H4 (cell line): ENCODE measurements around the gene BCAM. TPM values are rescaled to one million over a fixed set of nuclear protein-coding genes. Genes with fewer than 3 reads are reported as not detected.
"Not testable (repeated sequence)": the region's sequence is repeated elsewhere in the genome, so short reads cannot be mapped to it uniquely, and the experiment has no call there.

Source experiments
- DNase-seq: peaks from one replicate; pipeline ENCODE4 v3.0.0-alpha.2; 2015; ENCODE audit warnings: low spot score
- total RNA-seq: library from RNA; depleted of rRNA; stranded (reverse); fragments of >200 nt; shearing (Covaris generic); gene quantifications from 2 replicates; pipeline ENCODE4 v1.2.3, GENCODE V29; 2014

The BCAM gene
- total RNA-seq, 1 experiment from 2014 or later, result 6.2 TPM

DNA sequence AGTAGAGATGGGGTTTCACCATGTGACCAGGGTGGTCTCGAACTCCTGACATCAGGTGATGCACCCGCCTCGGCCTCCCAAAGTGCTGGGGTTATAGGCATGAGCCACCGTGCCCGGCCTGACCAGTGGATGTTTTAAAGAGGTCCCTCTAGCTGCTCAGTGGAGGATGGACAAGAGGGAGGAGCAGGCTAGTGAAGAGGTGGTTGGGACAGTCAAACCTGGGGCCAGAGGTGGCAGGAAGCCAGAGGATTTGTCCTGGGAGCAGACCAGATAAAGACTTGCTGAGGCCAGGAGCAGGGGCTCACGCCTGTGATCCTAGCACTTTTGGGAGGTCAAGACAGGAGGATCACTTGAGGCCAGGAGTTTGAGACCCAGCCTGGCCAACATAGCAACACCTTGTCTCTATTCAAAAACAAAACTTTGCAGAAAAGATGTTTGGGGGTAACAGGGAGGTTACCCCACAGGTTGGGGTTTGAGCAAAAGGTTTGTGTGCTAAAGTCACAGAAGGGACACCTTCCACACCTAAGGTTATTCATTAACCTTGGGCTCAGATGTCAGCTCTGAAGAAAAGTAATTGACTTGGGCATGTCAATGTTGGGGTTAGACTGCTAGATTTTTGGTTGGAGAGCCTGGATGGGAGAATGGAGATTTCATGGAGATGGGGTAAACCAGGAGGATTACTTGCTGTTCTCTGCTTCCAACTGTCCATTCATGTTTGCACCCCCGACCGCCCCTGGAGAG, 9.0 kb downstream of the BCAM start:
- DNase-seq, result no peak

DNA sequence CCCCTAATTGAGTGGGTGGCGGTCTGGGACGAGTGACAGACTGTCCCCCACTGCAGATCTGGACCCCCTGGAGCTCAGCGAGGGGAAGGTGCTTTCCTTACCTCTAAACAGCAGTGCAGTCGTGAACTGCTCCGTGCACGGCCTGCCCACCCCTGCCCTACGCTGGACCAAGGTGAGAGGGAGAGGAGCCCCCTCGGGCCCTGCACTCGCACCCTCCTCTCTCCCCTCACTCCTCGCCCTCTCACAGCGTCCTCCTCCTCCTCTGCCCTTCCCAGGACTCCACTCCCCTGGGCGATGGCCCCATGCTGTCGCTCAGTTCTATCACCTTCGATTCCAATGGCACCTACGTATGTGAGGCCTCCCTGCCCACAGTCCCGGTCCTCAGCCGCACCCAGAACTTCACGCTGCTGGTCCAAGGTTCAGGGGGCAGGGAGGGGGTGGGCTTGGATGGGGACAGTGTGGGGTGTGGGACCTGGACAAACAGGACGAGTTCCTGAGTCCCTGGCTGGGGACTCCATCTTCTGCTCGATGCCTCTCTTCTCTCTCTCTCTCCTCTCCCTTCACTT, 9.6 kb downstream of the BCAM start:
- no peak for DNase-seq

DNA sequence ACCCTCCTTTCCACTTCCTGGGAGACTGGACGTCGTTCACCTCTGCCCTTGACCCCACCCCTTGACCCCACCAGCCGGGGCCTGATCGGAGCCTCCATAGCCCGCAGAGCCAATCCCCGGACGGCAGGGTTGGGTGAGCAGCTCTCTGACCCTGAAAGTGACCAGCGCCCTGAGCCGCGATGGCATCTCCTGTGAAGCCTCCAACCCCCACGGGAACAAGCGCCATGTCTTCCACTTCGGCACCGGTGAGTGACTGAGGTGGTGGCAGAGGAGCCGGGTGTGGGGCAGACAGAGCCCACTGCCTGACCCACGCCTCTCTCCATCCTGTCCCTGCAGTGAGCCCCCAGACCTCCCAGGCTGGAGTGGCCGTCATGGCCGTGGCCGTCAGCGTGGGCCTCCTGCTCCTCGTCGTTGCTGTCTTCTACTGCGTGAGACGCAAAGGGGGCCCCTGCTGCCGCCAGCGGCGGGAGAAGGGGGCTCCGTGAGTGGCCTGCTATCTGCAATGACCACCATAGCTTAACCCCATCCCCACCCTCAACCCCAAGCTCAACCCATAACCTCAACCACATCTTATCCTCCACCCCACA, 10.4 kb downstream of the BCAM start:
- DNase-seq, result no peak

DNA sequence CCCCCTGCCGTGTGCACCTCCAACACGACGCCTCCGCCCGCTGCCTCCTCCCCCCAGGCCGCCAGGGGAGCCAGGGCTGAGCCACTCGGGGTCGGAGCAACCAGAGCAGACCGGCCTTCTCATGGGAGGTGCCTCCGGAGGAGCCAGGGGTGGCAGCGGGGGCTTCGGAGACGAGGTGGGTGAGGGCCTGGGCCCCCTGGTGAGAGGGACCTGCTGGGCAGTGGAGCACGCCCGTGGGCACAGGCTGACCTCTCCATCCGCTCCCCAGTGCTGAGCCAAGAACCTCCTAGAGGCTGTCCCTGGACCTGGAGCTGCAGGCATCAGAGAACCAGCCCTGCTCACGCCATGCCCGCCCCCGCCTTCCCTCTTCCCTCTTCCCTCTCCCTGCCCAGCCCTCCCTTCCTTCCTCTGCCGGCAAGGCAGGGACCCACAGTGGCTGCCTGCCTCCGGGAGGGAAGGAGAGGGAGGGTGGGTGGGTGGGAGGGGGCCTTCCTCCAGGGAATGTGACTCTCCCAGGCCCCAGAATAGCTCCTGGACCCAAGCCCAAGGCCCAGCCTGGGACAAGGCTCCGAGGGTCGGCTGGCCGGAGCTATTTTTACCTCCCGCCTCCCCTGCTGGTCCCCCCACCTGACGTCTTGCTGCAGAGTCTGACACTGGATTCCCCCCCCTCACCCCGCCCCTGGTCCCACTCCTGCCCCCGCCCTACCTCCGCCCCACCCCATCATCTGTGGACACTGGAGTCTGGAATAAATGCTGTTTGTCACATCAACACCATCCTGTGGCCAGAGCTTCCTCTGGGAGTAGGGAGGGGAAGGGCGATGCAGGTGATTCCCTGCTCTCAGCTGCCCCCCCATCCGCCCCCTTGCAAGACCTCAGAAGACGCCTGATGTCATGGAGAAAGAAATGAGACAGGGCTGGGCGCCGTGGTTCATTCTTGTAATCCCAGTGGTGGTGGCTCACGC, 12.0 kb downstream of the BCAM start:
- DNase-seq, result no peak

DNA sequence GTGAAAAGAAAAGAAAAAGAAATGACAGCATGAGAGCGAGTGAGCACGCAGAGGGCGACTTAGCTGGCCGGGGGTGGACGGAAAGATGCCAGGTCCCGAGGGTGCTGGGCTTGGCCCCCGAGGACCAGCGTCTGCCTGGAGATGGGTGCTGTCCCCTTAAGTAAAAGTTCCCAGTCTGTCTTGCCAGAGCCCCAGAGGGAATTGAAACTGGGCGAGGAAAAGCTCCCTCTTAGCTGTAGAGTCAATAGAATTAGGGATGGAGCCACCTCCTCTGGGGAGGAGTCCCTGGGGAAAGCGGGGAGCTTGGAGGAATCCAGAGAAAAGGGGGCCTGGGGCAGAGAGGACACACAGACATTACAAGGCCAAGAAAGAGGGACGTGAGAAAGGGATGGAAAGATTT, 13.3 kb downstream of the BCAM start:
- DNase-seq, result no peak

DNA sequence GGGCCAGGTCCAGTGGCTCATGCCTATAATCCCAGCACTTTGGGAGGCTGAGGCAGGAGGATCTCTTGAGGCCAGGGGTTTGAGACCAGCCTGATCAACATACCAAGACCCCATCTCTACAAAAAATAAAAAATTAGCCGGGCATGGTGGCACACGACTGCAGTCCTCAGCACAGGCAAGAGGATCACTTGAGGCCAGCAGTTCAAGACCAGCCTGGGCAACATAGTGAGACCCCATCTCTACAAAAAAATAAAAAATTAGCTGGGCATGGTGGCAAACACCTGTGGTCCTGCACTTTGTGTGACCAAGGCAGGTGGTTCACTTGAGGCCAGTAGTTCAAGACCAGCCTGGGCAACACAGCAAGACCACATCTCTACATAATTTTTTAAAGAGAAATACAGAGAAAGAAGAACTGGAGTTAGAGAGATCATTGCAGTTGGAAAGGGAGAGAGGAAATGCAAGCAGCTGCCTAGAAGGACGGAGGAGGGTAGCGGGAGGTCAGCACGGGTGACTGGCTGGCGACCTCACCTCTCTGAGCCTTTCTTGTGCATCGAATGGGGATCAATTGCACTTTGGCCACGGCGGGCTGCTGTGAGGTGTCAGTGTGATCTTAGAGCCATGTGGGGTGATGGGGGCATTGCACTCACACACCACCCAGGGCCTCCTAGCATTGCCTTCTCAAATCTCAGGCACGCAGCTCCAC, 13.9 kb downstream of the BCAM start:
- DNase-seq, result no peak

DNA sequence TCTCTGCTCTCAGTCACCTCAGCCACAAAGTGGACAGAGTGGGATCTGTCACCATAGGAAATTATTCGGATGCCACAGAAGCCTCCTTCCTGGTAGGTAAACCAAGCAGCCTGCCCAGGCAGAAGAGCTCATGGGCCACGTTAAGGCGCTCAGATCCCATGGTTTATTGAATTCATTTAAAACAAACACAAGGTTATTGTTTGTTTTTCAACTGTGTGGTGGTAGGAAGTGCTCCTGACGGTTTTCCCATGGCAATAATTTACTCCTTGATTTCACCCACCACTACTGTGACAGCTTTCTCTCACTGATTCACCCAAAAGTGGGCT, 14.4 kb downstream of the BCAM start:
- no peak for DNase-seq

DNA sequence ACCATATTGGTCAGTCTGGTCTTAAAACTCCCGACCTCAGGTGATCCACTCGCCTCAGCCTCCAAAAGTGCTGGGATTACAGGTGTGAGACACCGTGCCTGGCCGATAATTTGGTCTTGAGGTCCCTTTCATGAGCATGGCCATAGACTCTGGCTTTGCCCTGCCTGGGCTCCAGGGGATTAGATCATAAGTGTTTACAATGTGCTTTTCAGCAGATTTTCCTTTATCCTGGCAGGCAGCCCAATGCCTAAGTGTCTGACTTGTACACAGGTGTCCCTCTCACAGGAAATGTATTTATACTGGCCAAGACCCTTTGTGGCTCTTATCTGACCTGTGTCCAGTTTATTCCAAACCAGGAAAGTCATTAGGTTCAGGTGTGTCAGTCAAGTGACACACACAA, 15.9 kb downstream of the BCAM start:
- no peak for DNase-seq

DNA sequence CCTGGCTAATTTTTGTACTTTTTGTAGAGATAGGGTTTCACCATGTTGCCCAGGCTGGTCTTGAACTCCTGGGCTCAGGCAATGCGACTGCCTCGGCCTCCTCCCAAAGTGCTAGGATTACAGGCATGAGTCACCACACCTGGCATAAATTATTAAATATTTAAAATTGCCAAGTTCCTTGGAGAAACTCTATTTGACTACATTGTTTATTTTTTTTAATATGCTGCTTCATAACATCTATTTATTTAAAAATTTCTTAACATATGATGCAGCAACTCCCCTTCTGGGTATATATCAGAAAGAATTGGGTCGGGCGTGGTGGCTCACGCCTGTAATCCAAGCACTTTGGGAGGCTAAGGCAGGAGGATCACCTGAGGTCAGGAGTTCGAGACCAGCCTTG, 24.0 kb downstream of the BCAM start:
- not testable (repeated sequence) for DNase-seq

DNA sequence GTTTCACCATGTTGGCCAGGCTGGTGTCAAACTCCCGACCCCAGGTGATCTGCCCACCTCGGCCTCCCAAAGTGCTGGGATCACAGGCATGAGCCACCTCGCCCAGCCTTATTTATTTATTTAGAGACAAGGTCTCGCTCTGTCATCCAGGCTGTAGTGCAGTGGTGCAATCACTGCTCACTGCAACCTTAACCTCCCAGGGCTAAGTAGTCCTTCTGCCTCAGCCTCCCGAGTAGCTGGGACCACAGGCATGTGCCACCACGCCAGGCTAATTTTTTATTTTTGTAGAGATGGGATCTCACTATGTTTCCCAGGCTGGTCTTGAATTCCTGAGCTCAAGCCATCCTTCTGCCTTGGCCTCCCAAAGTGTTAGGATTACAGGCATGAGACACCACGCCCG, 25.5 kb downstream of the BCAM start:
- not testable (repeated sequence) for DNase-seq

DNA sequence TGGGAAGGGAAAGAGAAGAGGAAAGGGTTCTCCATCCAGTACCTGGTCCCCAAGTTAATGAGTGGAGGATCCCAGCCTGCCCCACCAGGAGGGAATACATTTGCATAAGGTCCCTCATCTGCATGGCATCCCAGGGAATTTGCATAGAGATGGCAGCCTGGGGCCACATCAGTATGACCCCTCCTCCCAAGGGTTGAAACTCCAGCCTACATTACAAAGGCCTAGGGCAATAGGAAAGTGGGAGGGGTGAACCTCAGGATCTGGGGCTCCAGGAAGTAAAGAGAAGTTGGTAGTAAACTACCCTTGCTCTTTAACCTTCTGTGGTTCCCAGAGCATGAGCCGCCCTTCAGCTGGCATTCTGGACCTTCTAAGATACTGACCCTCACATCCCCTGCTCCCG, 30.4 kb downstream of the BCAM start:
- DNase-seq, result no peak

DNA sequence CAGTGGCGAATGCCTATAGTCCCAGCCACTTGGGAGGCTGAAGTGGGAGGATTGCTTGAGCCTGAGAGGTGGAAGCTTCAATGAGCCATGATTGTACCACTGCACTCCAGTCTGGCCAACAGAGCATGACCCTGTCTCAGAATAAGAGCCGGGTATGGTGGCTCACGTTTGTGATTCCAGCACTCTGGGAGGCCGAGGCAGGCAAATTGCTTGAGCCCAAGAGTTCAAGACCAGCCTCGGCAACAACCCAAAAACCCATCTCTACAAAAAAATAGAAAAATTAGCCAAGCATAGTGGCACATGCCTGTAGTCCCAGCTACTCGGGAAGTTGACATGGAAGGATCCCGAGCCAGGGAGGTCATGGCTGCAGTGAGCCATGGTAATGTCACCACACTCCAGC, 31.9 kb downstream of the BCAM start:
- no peak for DNase-seq

DNA sequence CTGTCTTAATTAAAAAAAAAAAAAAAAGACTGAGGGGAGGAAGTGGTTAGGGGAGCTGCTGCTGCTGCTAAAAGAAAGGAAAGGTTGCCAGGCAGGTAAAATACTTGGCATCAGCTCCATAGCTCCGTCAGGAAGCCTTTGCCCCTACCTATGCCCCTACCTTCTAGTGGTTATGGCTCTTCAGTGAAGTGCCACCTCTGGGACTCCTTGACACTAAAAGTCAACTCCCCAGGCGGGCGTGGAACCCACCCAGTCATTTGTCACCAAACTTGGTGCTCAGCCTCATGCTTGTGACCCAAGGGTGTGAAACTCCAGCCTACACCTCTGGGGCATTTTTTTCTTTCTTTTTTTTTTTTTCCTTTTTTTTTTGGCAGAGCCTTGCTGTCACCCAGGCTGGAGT, 32.3 kb downstream of the BCAM start:
- DNase-seq, result no peak

DNA sequence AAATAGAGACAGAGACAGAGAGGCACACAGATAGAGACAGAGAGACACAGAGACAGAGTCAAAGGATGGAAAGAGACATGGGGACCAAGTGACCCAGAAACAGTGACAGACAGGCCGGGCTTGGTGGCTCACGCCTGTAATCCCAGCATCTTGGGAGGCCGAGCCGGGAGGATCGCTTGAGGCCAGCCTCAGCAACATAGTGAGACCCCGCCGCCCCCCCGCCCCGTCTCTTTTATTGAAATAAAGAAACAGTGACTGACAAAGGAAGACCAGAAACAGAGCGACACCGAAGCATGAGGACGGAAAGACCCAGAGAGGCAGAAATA, 36.3 kb downstream of the BCAM start:
- DNase-seq, result no peak

DNA sequence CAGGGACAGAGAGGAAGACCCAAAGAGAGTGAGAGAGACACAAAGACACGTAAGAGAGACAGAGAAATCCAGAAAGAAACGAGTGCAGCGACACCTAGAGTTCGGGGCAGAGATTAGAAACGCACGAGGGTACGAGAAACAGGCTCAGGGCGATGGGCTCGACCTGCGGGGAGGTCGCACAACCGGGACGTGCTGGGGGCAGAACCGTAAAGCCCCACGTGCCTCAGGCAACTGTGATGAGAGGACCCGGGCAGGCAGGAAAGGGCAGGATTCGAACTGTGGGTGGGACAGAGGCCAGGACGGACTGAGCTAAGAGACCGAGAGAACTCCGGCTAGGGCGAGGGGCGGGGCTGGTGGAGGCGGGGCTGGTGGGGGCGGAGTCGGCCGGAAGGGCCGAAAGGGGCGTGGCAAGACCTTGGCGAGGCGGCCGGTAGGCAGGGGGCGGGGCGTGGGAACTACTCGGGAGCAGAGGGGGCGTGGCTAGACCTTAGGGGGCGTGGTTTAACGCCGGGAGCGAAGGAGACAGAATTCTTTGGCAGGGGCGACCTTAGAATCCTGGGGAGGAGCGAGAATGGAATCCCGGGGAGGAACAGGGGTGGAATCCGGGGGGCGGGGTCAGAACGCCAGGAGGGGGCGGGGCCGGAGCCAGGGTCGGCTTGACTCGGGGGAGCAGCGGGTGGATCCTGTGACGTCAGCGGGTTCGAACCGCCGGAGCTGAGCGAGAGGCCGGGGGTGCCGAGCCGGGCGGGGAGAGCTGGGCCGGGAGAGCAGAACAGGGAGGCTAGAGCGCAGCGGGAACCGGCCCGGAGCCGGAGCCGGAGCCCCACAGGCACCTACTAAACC, 36.9 kb downstream of the BCAM start, which contains the start of gene NECTIN2:
Gene NECTIN2, plus strand, starts transcription at position 686 of the 843 bp plus-strand sequence. CDS start 229 bp downstream, outside the sequence.
- DNase-seq, result peak; percentile 89

DNA sequence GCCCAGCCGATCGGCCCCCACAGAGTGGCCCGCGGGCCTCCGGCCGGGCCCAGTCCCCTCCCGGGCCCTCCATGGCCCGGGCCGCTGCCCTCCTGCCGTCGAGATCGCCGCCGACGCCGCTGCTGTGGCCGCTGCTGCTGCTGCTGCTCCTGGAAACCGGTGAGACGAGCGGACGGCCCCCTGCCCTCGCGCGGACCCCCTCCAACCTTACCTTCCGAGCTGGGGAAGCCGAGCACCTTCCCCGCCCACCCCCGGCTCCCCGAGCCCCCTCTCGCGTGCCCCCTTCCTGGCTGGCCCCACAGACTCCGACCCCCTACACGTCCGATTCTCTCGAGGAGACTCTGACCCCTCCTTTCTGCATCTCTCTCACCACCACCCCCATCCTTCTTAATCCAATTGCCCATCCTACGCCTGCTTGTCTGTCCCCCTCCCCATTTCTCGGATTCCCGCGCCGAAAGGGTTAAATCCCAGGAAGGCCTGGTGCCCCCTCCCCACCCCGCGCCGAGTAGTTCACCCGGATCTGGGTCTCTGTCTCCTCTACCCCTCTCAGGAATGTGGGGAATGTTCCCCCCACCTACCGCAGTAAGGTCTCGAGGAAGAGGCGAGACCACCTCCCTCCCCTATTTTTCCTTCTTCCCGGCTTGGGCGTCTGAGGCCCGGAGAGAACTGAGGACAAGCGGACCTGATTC, 37.7 kb downstream of the BCAM start:
- DNase-seq, result no peak

DNA sequence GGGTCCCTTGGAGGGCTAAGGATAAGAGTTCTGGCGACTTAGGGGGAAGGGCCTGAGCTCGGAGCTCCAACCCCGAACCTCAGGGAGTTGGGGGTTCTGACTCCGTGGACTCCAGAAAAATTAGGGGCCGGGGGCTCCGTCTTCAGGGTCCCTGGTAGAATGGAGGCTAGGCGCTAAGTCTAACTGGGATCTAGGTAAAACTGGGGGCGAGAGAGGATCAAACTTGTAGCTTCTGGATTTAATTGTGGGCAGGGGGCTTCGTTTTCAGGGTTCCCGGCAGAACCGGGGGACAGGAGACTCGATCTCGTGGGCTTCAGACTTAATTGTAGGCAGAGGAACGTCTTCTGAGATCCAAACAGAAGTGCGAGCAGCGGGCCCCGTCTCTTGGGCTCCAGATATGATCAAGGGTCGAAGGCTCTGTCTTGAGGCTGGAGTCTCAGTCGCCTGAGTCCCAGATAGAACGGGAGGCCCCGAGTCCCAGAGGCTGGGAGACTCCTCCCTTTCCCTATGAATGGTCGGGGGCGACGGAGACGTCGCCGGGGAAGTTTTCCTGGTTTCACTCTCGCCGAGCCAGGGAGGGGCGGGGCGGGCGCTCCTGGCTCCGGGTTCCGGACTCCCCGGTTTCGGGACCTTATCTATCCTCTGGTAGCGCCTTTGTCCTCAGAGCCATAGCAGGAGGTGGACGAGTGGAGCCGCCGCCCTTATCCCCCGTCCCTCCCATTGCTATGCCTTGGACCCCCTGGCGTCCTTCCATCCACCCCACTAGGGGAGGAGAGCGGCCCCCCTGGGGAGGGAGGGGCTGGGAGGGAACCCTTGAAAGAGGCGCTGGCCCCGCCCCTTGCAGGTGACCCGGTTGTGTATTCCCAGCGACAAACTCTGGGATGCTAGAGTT, 38.5 kb downstream of the BCAM start:
- DNase-seq, result no peak

DNA sequence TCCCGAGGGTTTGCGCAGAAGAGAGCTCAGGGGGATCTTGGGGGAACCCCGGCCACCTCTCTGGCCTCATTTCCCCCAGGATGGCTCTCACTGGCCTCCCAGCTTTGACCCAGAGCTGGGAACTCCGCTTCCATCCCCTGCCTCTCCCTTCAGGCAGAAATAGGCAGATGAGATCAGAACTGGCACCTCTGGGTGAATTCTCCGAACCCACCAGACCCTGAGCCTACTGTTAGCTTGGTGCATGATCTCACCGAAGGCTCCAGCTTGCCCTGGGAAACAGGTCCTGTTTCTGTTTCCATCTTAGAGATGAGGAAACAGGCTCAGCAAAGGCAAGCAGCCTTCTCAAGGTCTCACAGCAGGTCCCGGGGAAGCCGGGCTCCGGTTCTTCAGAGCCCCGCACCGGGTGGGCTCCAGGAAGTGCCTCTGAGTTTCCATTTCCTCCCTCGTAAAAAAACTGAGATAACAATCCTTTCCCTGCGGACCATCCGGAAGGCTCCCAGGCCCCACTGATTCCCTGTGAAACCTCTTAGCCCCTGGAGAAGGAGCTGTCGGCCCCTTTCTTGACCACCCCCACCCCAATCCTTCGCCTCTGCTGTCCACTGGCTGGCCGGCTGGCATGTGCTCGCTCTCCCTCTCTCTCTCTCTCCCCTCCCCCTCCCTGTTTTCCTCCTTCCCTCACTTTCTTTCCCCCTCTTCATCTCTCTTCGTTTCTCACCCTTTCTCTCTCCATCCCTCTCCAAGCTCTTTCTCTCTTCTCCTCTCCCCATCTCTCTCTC, 39.3 kb downstream of the BCAM start:
- DNase-seq, result no peak
